Cerebellar nuclear complex (tissue), 1 donor: ENCODE results near the gene IFNA4.

Experiments
- DNase-seq, 2 experiments: peaks; one replicate each; lab custom pipeline; 2025; lab: John Stamatoyannopoulos, UW

Gene IFNA4

DNA sequence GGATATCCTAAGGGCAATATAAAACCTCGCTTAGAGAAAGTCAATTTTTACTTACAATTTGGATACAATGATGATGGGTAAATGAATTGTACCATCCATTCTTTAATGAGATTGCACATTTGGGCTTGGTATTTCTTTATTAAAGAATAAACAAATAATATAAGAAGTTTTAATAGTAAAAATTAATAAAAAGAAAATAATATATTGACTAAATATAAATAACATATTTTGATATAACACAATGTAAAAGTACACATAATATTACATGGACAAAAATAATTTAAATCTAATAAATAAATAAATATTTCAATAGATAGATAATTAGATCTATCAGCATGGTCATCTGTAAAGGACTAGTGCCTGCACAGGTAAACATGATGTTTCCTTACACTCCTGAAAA lies 21.9 kb downstream of the IFNA4 start:
- DNase-seq = no peak

DNA sequence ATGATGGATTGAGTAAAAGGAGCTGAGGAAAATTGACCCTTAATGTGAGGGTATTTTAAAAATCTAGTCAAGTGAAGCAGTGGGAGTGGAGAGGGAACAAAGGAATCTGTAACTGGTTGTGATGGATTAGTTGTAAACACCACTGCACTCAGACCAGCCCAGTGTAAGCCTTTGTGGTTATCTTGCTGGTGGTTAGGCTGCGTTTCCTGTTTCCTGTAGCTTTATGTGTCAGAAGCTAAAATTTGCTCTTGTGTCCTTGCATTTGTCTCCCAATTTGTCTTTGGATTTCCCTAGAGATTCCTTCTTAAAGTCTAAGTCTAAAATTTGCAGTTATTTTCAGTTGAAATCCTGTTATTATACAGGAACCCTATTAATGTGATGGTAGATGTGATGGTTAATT lies 27.2 kb downstream of the IFNA4 start:
- DNase-seq = no peak

- no peak for DNase-seq
Observed at GRCh38 chr9:21155501-21155900, 31.9 kb downstream of the IFNA4 start.

DNA sequence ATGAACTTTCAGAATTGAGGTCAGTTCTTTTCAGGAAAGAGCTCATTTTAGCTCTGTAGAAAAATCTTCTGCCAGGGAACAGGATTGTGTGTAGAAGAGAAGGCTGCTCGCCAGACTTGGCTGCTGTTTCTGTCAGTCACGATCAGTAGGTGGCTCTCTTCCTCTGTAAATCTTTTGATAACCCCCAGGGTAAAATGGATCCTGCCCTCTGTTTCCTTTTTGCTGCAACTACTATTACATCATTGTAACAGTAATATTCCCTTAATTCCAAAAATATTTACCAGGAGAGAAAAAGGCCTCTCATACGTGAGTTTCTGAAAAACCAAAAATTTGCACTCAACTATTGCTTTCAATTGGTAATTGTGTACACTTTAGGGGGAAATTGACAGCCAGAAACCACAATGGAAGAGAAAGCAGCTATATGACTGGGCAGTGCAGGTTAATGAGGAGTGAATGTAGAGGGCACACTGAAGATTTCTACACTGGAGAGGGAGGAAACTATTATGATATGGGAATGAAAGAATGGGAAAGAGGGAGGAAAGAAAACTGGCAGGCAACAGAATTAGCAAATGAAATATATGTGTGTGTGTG lies 33.3 kb downstream of the IFNA4 start:
- no peak for DNase-seq

GRCh38 chr9:21153336-21154017 lies 33.9 kb downstream of the IFNA4 start:
- no peak for DNase-seq

DNA sequence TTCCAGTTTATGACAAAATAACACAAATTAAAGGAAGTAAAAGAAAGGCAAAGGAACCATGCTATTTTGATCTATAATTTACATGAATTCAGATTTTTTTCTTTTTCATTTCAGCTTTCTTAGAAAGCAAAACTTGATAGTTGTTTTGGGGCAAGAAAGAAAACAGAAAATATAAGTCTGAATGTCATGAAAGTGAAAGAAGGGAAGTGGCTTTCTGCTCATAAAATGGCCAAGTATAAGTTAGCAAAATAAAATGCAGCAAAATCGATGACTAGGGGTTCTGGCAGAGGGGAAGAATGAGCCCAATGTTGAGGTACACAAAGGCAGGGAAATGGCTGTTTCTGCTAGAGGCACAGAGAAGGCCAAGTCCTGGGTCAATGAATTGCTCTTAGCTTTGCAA lies 42.8 kb downstream of the IFNA4 start:
- no peak for DNase-seq

DNA sequence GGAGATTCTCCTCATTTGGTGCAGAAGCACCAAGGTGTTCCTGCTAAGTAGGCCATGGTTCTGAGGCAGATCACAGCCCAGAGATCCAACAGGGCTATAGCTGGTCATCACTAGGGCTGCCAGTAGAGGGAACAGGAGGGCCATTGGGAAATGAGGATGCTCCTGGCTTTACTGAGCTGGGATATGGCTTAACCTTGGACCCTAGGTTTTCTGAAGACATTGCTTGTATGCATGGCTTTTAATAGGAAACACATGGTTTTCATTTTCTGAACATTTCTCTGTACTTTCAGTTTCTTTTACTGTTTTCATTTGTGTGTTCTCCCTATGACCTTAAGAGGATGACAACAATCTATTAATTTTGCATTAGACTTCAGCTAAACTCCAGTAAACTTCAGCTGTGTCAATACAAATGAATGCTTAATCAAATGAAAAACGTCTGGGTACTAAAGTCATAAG lies 45.9 kb downstream of the IFNA4 start, which contains the start of gene IFNW1:
TSS of gene IFNW1 (minus strand) at position 406 of the 456 bp plus-strand sequence. CDS start at position 144, 262 bp downstream.
- DNase-seq = no peak

DNA sequence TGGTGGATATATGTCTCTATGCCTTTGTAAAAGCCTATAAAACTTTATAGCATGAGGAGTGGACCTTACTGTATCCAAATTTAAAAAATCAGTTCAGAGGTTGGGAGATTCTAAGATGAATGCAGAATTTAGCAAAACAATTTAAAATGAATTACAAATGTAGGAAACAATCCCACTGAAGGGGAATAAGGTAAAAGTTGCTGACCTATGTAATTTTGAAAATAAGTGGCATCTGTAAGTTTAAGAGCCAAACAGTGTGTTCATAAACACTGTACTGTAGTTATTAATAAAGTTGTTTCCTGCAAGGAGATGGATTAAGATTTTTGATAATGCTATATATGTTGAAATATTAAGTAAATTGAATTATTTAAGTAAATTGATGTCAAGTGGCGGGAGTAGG lies 50.4 kb downstream of the IFNA4 start:
- DNase-seq = no peak
